Neural crest cell (in vitro differentiated cells): Measurements from ENCODE around the gene PHKB. TPM values are rescaled to one million over a fixed set of nuclear protein-coding genes. Genes with fewer than 3 reads are reported as not detected.
A peak's percentile ranks its signal among the peaks of the same experiment; 100 is the strongest.

ENCODE experiments used
- DNase-seq: peaks from one replicate; pipeline ENCODE4 v3.0.0; 2021; ENCODE audit warnings: low read depth, mixed read lengths, low spot score
- H3K27ac Mint-ChIP-seq: one replicate; pipeline ENCODE4 v1.8.0; 2021; ENCODE audit warnings: mild to moderate bottlenecking, mixed read lengths; ENCODE audit not compliant: unreplicated experiment
- H3K27me3 Mint-ChIP-seq: 2 replicates; pipeline ENCODE4 v1.8.0; 2021; ENCODE audit warnings: low read depth, mild to moderate bottlenecking, mixed read lengths
- H3K36me3 Mint-ChIP-seq: 2 replicates; pipeline ENCODE4 v1.8.0; 2021; ENCODE audit warnings: low read depth, mild to moderate bottlenecking, mixed read lengths
- H3K4me1 Mint-ChIP-seq: 2 replicates; pipeline ENCODE4 v1.8.0; 2021; ENCODE audit warnings: mixed read lengths
- H3K4me3 Mint-ChIP-seq: one replicate; pipeline ENCODE4 v1.8.0; 2021; ENCODE audit warnings: mild to moderate bottlenecking, mixed read lengths
- H3K9me3 Mint-ChIP-seq: 2 replicates; pipeline ENCODE4 v1.8.0; 2021; ENCODE audit warnings: mixed read lengths
- CTCF ChIP-seq: fragments of 200-600 bp; sonication (generic); conservative IDR thresholded peaks from 2 replicates; pipeline ENCODE4 v1.5.0; 2021; ENCODE audit warnings: antibody characterized with exemption, mild to moderate bottlenecking
- total RNA-seq: library from RNA; stranded (reverse); gene quantifications from 2 replicates; pipeline ENCODE4 v1.2.1, GENCODE V29; 2021

PHKB gene
- total RNA-seq, 1 donor from 2014 or later: 61.2 TPM

- TF ChIP-seq CTCF: no peak
- no peak overlapping the region for H3K27ac Mint-ChIP-seq
- no peaks in the 10 kb centered on the region for H3K4me1 Mint-ChIP-seq
- peaks cover 14% of the 10 kb centered on the region for H3K36me3 Mint-ChIP-seq
- no peak for DNase-seq
- no peak overlapping the region for H3K4me3 Mint-ChIP-seq
- H3K27me3 Mint-ChIP-seq: no peaks in the 10 kb centered on the region
- peaks cover 3% of the 10 kb centered on the region for H3K9me3 Mint-ChIP-seq
Observed at GRCh38 chr16:47634126-47634525, 173.0 kb downstream of the PHKB start.

- peaks cover 3% of the 10 kb centered on the region for H3K9me3 Mint-ChIP-seq
- TF ChIP-seq CTCF: no peak
Observed at GRCh38 chr16:47634727-47635126, 173.6 kb downstream of the PHKB start.

GRCh38 chr16:47636501-47637099, 175.5 kb downstream of the PHKB start:
- H3K27ac Mint-ChIP-seq: no peak overlapping the region
- peaks cover 2% of the 10 kb centered on the region for H3K9me3 Mint-ChIP-seq
- H3K27me3 Mint-ChIP-seq: no peaks in the 10 kb centered on the region
- no peak for DNase-seq
- no peak overlapping the region for H3K4me3 Mint-ChIP-seq
- no peak for TF ChIP-seq CTCF
- peaks cover 3% of the 10 kb centered on the region for H3K4me1 Mint-ChIP-seq
- peaks cover 11% of the 10 kb centered on the region for H3K36me3 Mint-ChIP-seq

More at GRCh38 chr16:47634727-47635126, 173.6 kb downstream of the PHKB start:
- H3K27me3 Mint-ChIP-seq: no peaks in the 10 kb centered on the region
- no peaks in the 10 kb centered on the region for H3K4me1 Mint-ChIP-seq
- no peak overlapping the region for H3K4me3 Mint-ChIP-seq
- DNase-seq: no peak
- H3K27ac Mint-ChIP-seq: no peak overlapping the region
- H3K36me3 Mint-ChIP-seq: peaks cover 14% of the 10 kb centered on the region

- no peaks in the 10 kb centered on the region for H3K27me3 Mint-ChIP-seq
- H3K4me3 Mint-ChIP-seq: no peak overlapping the region
- H3K4me1 Mint-ChIP-seq: peaks cover 4% of the 10 kb centered on the region
- TF ChIP-seq CTCF: no peak
- H3K27ac Mint-ChIP-seq: no peak overlapping the region
- H3K9me3 Mint-ChIP-seq: no peaks in the 10 kb centered on the region
- no peak for DNase-seq
- H3K36me3 Mint-ChIP-seq: peaks cover 10% of the 10 kb centered on the region
Observed at GRCh38 chr16:47638175-47638574, 177.0 kb downstream of the PHKB start.

GRCh38 chr16:47640661-47641060, 179.5 kb downstream of the PHKB start:
- Mint-ChIP-seq H3K27ac (peak overlapping the region; percentile 70), H3K9me3 (no peaks in the 10 kb centered on the region), H3K4me3 (no peak overlapping the region), H3K36me3 (peaks cover 12% of the 10 kb centered on the region), H3K27me3 (no peaks in the 10 kb centered on the region), H3K4me1 (peaks cover 12% of the 10 kb centered on the region)
- no peak for DNase-seq
- no peak for TF ChIP-seq CTCF
